Testis (tissue), 2 donors: Measurements from ENCODE around the gene GNGT1.

ENCODE experiments used
- POLR2A ChIP-seq: fragments of 450-650 bp; IDR thresholded peaks from one replicate; pipeline ENCODE4 v1.6.1; 2017; ENCODE audit warnings: antibody characterized with exemption, mild to moderate bottlenecking, moderate library complexity
- TF ChIP-seq, protein P1 (sequence below), 3 experiments: fragments of 450-650 bp in 2 of 3; fragments of 200-600 bp in 1 of 3; sonication (generic) in 1 of 3; IDR thresholded peaks; one replicate each; pipeline ENCODE4 v1.5.1; 2016 to 2019; ENCODE audit warnings: antibody characterized with exemption in 3 of 3, mild to moderate bottlenecking in 2 of 3, moderate library complexity in 1 of 3

DNA sequence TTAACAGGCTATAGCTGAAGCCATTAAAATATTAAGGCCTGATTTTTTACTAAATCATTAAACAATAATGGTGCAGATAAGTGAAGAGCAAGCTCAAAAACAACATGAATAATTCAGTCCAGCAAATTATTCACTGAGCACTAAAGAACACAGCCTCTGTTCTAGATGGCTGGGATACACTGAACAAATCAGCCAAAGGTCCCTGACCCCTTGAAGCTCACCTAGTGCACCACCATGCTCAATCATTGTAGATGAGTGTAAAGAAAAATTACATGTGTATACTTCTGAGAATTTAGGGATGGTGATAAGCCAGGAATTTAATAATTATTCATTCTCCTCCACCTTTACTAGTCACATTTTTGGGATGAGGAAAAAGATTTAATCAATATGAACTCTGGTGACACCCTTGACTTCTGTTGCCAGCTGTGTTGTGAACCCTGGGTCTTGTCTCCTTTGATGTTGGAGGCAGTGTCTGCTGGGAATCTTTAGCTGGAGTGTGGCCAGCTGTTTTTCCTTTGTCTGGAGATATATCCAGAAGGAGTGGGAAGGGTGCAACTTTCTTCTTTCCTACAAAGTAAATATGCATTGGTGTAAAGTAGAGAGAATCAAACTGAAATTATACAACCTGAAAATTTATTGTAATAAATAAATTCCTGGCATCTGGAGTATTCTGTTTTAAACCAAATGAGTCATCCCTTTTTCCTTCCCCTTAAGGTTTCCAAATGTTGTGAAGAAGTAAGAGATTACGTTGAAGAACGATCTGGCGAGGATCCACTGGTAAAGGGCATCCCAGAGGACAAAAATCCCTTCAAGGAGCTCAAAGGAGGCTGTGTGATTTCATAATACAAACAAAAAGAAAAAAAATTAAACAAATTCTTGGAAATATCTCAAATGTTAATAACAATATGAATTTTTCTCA lies 4.0 kb downstream of the GNGT1 start:
- no peak for TF ChIP-seq POLR2A
- TF ChIP-seq, protein P1, sequence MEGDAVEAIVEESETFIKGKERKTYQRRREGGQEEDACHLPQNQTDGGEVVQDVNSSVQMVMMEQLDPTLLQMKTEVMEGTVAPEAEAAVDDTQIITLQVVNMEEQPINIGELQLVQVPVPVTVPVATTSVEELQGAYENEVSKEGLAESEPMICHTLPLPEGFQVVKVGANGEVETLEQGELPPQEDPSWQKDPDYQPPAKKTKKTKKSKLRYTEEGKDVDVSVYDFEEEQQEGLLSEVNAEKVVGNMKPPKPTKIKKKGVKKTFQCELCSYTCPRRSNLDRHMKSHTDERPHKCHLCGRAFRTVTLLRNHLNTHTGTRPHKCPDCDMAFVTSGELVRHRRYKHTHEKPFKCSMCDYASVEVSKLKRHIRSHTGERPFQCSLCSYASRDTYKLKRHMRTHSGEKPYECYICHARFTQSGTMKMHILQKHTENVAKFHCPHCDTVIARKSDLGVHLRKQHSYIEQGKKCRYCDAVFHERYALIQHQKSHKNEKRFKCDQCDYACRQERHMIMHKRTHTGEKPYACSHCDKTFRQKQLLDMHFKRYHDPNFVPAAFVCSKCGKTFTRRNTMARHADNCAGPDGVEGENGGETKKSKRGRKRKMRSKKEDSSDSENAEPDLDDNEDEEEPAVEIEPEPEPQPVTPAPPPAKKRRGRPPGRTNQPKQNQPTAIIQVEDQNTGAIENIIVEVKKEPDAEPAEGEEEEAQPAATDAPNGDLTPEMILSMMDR (IDR thresholded peaks at IDR 0.05), result no peak
